ENCODE results near the gene JAK3.

The JAK3 gene

GRCh38 chr19:17796838-17797423, 50.9 kb downstream of the JAK3 start:
- no peak for TF ChIP-seq CTCF (IDR thresholded peaks at IDR 0.05; ENCODE audit: extremely low read depth, missing control alignments)
- DNase-seq (ENCODE audit: low spot score): no peak

- no peak for DNase-seq (ENCODE audit: low spot score)
- TF ChIP-seq CTCF (IDR thresholded peaks at IDR 0.05; ENCODE audit: extremely low read depth, missing control alignments): no peak
Observed at GRCh38 chr19:17796013-17796837, 51.6 kb downstream of the JAK3 start.

GRCh38 chr19:17795495-17795856, 52.3 kb downstream of the JAK3 start:
- DNase-seq (ENCODE audit: low spot score): no peak
- TF ChIP-seq CTCF (IDR thresholded peaks at IDR 0.05; ENCODE audit: extremely low read depth, missing control alignments): no peak

- DNase-seq (ENCODE audit: low spot score): no peak
Observed at GRCh38 chr19:17794731-17795494, 52.9 kb downstream of the JAK3 start, which contains the start of gene B3GNT3. Gene B3GNT3, plus strand, starts transcription at chr19:17795138. Its CDS starts 12,670 bp downstream, at chr19:17807808.

GRCh38 chr19:17794412-17794730, 53.4 kb downstream of the JAK3 start:
- TF ChIP-seq CTCF (IDR thresholded peaks at IDR 0.05; ENCODE audit: extremely low read depth, missing control alignments): no peak
- DNase-seq (ENCODE audit: low spot score): no peak

More at GRCh38 chr19:17794731-17795494, 52.9 kb downstream of the JAK3 start, which contains the start of gene B3GNT3:
- TF ChIP-seq CTCF (IDR thresholded peaks at IDR 0.05; ENCODE audit: extremely low read depth, missing control alignments): no peak

- no peak for DNase-seq (ENCODE audit: low spot score)
- TF ChIP-seq CTCF (IDR thresholded peaks at IDR 0.05; ENCODE audit: extremely low read depth, missing control alignments): no peak
Observed at GRCh38 chr19:17790059-17790780, 57.6 kb downstream of the JAK3 start.

All from GM20000 (cell line).